Measurements from ENCODE around the gene EDIL3.

Gene EDIL3

DNA sequence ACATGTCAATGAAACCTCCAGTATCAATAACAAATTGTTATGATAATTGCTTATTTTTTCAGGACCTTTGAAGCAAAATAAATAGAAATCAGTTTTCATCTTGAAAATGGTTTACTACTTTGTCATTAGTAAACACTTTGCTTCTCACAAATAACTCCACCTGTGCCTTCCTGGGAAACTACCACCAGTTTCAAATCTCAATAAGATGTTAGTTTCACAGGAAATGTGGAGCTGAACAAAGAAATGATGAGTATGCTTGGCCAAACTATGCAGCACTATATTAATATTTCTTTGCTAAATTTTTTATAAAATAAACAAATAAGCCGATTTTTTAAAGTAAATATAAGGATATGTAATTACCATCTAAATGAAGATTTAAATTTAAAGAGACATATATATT, 442.5 kb downstream of the EDIL3 start:
- DNase-seq: no peak

DNA sequence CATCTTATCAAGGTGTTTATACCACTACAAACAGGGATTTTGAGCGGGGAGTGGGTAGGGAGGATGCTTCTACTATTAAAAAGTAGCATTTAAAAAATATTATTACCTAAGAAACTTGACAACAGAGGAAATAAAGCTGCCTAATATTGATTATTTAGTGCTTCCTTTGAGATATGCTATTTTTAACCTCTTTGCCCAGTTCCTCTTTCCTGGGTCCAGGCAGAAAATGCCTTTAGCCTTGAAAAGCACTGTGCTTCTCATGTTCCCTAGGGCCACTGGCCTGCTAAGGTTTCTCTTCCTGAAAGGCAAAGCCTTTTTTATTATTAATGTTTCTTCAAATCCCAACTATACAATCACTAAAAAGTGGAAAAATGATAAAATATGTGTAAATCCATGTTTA, 446.8 kb downstream of the EDIL3 start:
- no peak for DNase-seq

DNA sequence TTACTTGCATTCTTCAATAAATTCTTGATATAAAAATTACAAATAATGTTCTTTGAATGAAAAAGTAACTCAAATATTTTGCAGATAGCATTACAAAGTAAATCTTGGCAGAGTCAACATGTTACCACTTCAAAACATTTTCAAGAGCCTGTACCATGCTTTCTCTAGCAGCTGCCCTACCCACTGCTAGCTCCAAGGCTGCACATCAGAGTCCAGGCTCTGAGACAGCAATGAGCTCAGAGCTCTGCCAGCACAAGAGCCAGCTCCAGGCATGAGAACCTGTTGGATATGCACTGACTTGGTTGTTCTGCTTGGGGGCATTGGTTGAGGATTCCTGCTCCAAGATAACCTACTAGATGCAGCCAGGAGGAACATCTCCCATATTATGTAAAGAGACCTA, 452.7 kb downstream of the EDIL3 start:
- DNase-seq: no peak

DNA sequence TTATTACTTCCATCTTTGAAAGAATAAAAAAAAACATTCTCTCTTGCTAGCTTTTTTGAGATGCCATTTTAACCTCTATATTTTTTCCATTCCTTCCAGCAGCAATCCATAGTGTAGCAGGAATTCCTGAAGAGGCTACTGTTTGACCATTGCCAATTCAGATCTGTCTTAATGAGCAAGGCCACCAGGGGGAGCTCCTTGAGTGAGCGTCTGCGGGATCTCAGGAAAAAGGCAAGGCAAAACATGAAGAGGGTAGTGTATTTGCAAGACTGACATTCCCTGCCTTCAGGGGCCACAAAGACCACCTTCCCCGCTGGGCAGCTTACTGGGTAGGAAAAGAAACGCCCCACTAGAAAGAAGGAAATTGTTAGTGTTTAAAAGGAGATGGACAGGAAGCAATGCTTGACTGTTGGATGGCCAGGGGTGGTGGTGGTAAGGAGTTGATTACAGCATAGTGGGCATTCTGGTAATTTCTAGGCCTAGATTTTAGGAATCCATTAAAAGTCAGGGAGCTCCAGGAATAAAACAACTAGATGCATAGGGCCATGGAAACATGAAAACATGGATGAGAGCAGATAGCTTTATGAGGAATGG, 457.4 kb downstream of the EDIL3 start:
- DNase-seq: peak; percentile 91

DNA sequence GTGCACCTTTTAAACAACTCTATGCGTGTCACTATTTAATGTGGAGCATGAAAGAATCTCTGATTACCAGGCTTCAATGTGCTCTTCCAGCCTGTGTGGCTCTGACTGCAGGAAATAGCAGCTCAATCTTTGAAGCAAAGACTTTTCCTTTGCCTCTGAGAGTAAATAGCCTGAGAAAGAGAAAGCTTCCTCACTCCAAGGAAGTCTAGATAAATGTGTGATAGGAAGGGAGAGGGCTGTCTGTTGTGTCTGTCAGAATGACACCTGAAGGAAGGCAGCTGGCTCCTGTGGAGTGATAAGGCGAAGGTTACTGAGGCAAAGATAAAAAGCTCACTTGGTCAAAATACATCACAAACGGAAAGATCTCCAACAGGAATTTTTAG, 458.7 kb downstream of the EDIL3 start:
- DNase-seq: peak; percentile 76

DNA sequence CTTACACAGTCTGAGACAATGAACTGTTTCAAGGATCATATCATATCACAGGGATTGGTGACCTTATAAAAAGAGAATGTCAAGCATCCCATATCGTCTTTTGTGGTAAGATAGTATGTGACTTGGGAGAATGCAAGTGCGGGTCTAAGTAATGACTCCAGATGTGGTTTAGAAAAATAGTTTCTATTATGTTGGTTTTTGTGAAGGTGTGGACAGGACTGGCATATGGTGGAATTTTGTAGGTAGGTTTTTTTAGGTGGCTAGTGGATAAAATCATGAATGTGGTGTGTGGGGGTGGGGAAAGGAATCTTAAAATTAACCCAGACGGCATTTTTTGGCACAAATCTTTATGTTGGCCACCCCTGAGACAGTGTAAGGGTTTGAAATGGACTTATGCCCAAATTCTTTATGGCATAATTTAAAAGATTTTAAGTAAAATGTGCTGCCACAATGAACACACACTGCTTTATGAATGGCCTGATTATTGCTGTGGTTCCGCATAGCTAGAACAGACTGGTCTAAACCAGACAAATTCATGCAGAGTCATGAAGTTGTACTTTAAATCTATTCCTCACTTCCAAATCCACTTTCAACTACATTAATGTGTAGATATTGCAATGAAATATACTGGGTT, 459.2 kb downstream of the EDIL3 start:
- no peak for DNase-seq

DNA sequence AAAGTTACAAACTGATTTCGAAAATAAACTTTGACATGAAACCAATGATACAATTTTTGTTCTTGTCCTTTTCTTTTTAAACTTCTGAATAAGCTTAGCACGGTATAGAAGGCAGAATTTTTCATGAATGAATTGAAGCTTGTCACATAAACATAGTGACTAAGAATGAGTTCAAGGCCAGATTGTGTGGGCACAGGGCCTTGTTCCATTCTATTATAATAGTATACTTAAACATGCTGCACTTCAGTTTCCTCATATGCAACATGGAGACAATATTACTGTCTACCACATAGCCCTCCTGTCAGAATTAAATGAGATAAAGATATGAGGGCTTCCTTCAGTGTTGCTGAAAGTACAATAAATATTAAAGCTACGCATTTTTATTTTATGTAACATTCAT, 459.8 kb downstream of the EDIL3 start:
- DNase-seq: no peak

DNA sequence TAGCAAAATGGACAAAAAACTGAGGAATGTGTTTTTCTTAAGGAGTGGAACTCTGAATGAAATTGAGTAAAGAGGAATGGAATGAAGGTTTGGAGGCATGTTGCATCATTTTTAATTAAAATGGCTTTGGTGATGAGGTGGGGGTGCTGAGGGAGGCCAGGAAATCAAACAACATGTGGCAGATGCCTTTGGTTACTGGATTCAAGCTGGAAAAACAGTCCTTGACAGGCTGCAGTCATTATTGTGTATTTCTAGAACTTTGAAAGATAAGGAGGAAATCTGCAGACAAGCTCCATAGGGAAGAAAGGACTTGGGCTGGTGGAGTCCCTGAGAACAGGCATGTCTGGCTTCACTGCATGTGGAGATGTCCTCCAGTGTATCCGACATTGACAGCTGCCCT, 460.5 kb downstream of the EDIL3 start:
- no peak for DNase-seq

DNA sequence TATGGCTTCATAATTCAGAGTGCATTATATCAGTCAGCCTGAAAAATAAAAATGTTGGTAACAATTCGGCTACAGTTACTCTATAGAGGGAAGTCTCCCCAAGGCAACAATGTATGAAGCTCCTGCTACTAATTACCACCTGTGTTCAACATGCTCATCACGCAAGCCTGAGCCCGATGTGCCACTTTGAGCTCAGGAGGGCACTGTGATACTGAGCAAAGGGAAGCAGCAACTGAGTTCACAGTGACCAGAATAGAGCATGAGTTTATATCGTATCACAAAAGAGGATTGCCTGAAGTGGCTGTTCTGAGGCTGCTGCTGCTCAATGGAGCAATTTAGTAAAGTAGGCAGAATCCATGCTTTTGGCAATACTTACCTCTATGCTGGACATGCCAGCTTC, 462.0 kb downstream of the EDIL3 start:
- no peak for DNase-seq

DNA sequence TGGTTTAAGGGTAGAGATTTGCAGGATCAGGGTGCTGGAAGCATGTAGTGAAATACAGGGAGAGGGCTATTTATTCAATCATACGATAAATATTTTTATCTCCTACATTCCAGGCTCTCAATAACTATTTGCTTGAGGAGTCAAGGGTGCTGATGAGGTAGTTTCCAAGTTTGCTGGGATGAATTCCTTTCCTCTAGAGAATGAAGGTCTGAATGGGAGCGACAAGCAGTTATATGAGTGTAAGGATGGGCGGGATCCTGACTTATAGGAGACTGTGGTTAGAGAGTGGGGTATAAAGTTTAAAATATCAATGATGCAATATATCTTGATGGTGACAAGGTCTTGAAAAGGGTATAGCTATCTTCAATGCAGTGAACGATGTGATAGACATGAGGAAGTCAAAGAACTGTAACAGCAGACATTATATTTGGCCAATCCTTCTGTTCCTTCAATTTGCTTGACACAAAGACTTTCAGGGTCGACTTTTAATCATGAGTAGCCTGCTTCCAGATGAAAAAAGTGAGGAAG, 462.9 kb downstream of the EDIL3 start:
- no peak for DNase-seq

DNA sequence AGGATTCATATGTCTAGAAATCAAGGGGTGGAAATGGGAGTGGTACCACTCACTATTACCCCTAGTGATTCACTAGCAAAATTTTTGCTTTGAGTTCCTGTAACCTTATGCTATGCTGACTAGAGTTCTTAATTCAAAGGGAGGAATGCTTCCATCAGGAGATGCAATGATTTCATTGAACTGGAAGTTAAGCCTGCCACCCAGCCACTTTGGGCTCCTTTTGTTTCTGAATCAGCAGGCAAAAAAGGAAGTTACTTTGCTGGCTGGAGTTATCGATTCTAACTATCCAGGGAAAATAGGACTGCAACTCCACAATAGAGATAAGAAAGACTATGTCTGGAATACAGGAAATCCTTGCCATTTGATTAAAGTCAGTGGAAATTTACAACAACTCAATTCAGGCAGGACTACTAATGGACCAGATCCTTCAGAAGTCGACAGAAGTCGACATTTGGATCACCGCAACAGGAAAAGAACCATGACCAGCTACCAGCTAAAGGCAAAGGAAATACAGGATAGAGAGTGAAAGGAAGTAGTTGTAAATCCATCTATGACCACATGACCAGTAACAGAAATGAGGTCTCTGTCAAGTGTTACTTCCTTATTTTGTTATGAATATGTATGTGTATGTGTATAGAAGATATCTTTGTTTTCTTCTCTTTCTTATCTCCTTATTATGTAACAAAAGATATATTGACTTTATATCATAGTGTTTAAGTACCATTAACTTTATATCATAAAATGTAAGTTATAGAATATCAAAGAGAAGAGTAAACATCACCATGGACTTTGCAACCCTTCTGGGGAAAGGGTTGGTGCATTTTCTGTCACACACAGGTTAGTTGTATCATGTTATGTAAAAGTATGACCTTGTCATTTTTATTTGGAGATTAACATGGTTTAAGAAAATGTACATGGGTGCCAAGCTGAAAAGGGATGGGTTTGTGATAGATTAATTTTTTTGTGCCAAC, 465.3 kb downstream of the EDIL3 start:
- DNase-seq: no peak

DNA sequence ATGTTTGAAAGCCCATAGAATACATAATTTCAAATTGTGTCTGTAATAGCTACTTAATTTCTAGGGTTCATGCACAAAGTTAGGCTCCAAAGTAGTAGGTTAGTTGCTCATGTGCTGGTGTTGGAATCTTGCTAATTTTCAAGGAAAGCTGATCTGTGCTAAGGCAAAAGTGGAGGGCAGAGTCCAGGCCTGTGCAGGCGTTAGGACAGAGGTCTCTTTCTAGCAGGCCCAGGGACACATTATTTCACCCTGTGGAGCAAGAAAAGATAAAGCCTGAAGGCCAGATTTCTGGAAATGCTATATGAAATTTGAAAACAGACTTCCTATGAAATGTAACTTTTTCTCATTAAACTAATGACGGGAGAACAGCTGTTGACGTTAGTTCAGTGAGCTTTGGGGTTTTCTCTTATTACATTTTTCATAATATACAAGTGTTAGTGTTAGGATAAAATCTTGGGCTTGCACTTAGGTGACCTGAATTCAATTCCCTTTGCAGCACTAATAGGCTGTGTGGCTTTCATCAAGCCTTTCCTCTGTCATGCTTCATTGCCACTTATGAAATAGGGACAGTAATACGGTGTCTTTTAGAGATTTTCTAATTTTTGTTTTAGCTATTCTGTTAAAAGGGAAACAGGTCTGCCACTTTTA, 467.3 kb downstream of the EDIL3 start:
- DNase-seq: no peak

DNA sequence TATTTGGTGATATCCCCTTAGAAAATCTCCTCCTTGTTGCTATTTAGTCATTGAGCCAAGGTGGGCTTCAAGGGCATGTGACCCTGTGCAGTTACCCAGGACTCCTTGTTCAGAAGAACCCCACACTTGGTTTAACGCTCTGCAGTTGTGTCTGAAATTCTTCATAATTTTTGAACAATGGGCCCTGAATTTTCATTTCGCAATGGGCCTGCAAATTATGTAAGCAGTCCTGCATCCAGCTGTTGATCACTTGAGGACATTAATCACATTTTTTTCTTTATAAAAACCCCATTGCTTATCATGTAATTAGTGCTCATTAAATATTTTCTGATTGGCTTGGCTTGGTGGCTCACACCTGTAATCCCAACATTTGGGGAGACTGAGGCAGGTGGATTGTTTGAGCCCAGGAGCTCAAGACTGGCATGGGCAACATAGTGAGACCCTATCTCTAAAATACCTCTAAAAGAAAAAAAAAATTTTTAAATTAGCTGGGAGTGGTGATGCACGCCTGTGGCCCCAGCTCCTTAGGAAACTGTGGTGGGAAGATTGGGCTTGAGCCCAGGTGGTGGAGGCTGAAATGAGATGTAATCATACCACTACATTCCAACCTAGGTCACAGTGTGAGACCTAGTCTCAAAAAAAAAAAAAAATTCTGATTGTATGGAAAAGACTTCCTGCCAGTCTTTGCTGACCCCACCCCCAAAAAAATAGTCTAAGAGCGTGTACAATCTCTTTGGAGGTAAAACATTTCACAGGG, 469.8 kb downstream of the EDIL3 start:
- DNase-seq: no peak

DNA sequence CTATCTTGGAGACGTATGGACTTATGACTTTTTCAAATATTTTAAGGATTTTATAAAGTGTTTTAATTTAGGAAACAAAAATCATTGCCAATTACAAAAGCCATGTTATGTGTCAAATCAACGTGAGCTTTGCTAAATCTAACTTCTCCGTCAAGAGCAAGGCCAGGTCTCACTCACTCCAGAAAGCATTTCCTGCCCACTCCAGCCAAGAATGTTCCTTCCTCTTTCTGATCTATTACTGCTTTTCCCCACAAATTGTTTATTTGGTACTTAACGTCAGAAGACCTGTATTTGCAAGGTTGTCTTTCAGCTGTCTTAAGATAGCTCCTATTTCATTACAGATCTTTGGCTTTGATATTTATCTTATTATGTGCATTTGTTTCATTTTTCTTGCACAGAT, 470.5 kb downstream of the EDIL3 start:
- DNase-seq: no peak

DNA sequence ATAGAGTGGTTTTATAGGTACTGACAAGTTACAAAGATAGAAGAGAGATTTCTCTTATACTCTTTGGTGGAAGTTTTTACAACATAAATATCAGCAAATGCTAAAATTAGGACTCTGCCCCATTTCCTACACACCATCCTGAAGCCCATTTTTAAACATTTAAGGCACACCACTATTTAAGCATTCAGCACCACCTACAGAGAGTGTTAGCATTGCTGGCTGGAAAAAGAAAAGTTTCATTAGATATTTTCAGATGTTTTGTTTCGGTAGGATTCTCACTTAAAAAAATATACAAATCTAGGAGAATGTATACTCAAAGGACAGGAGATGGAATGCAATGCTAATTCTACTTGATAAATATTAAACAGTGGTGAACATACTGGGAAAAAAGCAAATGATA, 471.1 kb downstream of the EDIL3 start:
- DNase-seq: no peak

DNA sequence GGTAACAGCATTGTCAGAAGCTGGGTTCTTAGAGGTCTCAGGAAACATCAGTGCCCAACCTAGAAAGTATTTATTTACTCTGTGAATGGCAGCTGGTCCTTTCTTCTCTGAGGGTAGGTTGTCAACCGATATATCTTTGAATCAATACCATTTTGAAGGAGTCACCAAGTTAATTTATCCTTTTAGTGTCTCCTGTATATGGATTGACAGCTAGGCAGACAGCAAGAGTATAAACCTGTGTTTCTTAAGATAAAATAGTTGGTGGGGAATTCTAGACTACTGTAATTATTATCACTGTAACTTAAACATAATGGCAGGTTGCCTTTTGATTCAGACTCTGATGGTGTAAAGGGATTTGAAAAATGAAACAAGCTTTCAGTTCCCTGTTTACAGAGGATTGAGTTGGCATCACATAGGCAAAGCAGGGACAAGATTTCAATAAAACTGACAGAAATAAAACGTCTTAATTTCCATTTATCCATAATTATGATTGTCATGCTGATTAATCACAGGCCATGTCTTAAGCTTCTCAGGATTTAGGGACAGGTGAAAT, 473.2 kb downstream of the EDIL3 start:
- DNase-seq: no peak

DNA sequence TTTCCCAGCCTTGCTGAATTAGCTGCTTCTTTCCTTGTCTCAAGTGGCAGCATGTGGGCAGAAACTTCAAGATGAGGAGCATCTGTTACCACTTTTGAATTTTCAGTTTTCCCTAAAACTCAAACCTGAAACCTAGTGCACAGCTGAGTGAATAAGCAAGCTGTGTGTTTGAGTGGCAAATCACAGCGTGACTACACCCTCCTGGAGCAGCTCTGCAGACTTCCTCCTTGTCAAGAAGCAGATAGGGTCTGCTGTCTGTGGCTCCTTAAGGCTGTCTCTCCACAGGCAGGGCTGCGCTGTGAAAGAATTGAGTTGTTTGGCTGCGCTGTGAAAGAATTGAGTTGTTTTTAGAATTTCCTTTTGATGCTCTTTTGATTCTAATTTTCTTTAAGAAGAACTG, 484.4 kb downstream of the EDIL3 start:
- DNase-seq: peak; percentile 79

DNA sequence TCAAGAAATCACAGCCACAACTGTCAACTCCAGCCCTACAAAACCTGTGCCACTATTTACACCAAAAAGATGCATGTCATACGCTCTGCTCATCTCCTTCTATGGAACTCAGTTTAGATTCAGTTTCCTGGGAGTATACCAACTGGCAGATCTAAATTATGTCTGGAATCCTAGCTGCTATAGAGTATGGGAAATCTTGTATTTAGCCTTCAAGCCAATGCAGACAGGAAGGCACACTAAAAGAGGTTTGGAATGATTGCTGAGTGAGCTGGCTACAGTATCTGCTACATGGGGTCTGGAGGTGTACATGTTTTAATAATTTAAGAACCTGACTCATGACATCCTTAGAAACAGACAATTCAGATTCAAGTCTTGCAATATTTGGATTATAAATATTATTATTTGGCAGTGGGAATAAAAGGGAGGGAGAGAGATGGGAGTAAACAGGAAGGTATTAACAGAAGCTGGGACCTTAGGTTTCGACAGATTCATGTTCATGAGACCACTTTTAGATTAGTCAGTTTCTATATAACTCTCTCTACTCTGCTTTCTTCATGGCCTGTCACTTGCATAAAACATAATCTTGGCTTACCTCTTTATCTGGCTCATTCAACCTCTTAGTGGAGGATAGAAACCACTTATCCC, 485.2 kb downstream of the EDIL3 start:
- DNase-seq: no peak

DNA sequence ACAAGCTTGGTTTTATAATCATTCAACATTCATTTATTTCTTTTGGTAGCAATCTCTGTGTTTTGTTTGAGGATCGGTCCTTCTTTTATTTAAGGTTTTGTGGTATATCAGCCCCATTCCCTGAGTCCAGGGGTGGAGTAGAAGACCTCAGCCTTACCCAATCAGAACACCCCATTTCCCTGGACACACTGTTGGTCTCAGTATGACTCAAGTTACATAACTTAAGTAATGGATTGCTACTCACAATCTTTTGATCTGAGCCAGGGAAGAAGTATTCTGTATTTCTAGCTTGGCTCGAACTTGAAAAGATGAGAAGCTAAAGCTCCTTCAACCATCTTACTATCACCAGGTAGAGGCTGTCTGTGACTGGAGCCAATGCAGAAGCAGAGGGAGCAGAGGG, 488.8 kb downstream of the EDIL3 start:
- DNase-seq: no peak

DNA sequence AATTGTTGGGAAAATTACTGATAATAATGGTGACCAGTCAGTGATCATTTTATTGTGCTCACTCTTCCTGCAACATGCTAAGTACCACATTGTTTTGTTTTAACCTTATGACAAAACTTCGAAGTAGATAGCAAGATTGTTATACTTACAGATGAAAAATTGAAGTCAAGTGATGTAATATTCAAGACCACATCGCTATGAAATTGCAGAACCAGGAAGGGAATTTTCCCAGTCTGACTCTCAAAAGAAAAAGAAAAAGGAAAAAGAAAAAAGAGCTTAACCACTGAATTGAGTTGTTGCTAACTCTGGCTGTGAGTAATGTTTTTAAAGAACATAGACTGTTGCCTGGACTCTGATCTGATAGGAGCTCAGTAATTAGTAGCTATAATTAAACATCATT, 493.4 kb downstream of the EDIL3 start:
- no peak for DNase-seq

Data from islet precursor cell (in vitro differentiated cells).